ENCODE measurements around the gene ARID1B. TPM values are rescaled to one million over a fixed set of nuclear protein-coding genes. Genes with fewer than 3 reads are reported as not detected.

Gene ARID1B
- total and polyA plus RNA-seq, 2 of the 4 experiments (the other 2 are of a cell fraction) = 14.5 to 20.1 TPM

DNA sequence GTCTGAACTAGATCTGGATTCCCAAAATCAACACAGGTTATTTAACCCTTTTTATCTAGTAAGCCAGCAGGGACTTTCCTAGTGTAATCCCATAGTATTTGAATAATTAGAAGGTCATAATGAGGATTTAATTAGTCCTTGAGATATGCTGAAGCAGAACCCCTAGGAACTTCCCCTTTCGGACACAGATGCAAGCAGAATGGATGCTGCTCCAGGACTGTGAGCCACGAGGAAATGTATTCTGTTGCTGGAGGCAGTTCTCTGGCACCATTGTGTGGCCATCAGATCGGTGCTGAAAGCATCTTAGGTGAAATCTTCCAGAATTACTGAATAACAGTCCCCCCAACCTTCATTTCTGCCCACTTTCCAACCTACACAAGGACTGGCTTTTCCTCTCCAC lies 339.2 kb downstream of the ARID1B start:
- dilution Hi-C loops (cut with HindIII; ENCODE audit: low sequenced_read_pairs, unreplicated experiment) = no loop called here
- intact Hi-C loops (cut with micrococcal nuclease) = no loop called here
- in situ Hi-C loops (cut with MboI; ENCODE audit: low sequenced_read_pairs) = no loop called here
- Histone ChIP-seq H2AK5ac (ENCODE audit: low read depth, low read length) (no peak overlapping the region), H4K5ac (ENCODE audit: low read depth, low read length) (no peak overlapping the region), H2BK20ac (ENCODE audit: low read depth, low read length) (no peak overlapping the region), H4K91ac (ENCODE audit: insufficient read depth, low read depth, low read length) (no peak overlapping the region), H4K20me1 (ENCODE audit: insufficient read depth, low read length) (no peaks in the 10 kb centered on the region), H2BK5ac (ENCODE audit: low read depth, low read length, poor library complexity, severe bottlenecking) (no peak overlapping the region), H2BK15ac (ENCODE audit: low read depth, low read length) (no peak overlapping the region), H3K4me1 (ENCODE audit: control insufficient read depth, insufficient read depth, low read length) (no peaks in the 10 kb centered on the region), H3K4me3 (ENCODE audit: insufficient read depth, low read depth, low read length) (no peak overlapping the region), H3K4ac (ENCODE audit: low read depth, low read length) (no peak overlapping the region), H2AFZ (replicated peaks; ENCODE audit: low read length, poor library complexity) (no peak overlapping the region), H3K9ac (ENCODE audit: low read depth, low read length) (no peak overlapping the region), H3K4me2 (ENCODE audit: low read depth, low read length) (no peak overlapping the region), H3K18ac (ENCODE audit: low read depth, low read length) (no peak overlapping the region), H3K56ac (ENCODE audit: extremely low read depth, insufficient read depth, low read length) (no peak overlapping the region), H3K27ac (ENCODE audit: insufficient read depth, low read length) (no peak overlapping the region), H4K8ac (ENCODE audit: low read depth in 2 of 2, low read length in 2 of 2) (no peak overlapping the region), H3K27me3 (ENCODE audit: control insufficient read depth, insufficient read depth, low read length) (no peaks in the 10 kb centered on the region), H2BK120ac (ENCODE audit: low read depth, low read length) (no peak overlapping the region), H2AK9ac (replicated peaks; ENCODE audit: low read depth, low read length, poor library complexity) (no peak overlapping the region), H3K9me1 (ENCODE audit: insufficient read depth, low read length) (peaks cover 8% of the 10 kb centered on the region; the same call in 1 of the 2 replicates), H3K14ac (replicated peaks; ENCODE audit: low read depth, low read length) (no peak overlapping the region), H3K9me3 (ENCODE audit: control insufficient read depth, insufficient read depth, low read length) (no peaks in the 10 kb centered on the region), H3K23ac (ENCODE audit: low read depth, low read length) (no peak overlapping the region), H3K36me3 (ENCODE audit: control insufficient read depth, insufficient read depth, low read length) (peaks cover 7% of the 10 kb centered on the region), H3K79me1 (ENCODE audit: low read depth in 1 of 2, low read length in 2 of 2) (peaks cover 10 to 18% of the 10 kb centered on the region in 2 experiments; a peak in 3 of 4 replicates)
- BruUV-seq (replicated peaks) = no TSS peak
- POLR2A ChIA-PET (ENCODE audit: unreplicated experiment) = no interaction called here
- ATAC-seq (ENCODE audit: low read depth) (no peak), DNase-seq (no peak)
- CTCF ChIA-PET = no interaction called here
- TF ChIP-seq POLR2A (IDR thresholded peaks at IDR 0.05; ENCODE audit: low read depth, low read length) = no peak
- no peak for TF ChIP-seq FOS (IDR thresholded peaks at IDR 0.05; ENCODE audit: low read depth, low read length)
- TF ChIP-seq, protein P1, sequence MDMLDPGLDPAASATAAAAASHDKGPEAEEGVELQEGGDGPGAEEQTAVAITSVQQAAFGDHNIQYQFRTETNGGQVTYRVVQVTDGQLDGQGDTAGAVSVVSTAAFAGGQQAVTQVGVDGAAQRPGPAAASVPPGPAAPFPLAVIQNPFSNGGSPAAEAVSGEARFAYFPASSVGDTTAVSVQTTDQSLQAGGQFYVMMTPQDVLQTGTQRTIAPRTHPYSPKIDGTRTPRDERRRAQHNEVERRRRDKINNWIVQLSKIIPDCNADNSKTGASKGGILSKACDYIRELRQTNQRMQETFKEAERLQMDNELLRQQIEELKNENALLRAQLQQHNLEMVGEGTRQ (IDR thresholded peaks at IDR 0.05; ENCODE audit: low read depth, low read length) = no peak
- no peak for TF ChIP-seq NFE2L2 (IDR thresholded peaks at IDR 0.05; ENCODE audit: low read depth, low read length)
- TF ChIP-seq MAFK (IDR thresholded peaks at IDR 0.05; ENCODE audit: low read depth, low read length) = no peak
- TF ChIP-seq SMC3 (IDR thresholded peaks at IDR 0.05; ENCODE audit: low read depth, low read length) = no peak
- no peak for TF ChIP-seq MXI1 (IDR thresholded peaks at IDR 0.05; ENCODE audit: borderline replicate concordance, low read depth, low read length)
- no peak for TF ChIP-seq RCOR1 (IDR thresholded peaks at IDR 0.05; ENCODE audit: insufficient replicate concordance, low read length)
- TF ChIP-seq CHD1 (IDR thresholded peaks at IDR 0.05; ENCODE audit: low read depth, low read length) = no peak
- no peak for TF ChIP-seq RFX5 (IDR thresholded peaks at IDR 0.05; ENCODE audit: low read depth, low read length)
- TF ChIP-seq, protein P2, sequence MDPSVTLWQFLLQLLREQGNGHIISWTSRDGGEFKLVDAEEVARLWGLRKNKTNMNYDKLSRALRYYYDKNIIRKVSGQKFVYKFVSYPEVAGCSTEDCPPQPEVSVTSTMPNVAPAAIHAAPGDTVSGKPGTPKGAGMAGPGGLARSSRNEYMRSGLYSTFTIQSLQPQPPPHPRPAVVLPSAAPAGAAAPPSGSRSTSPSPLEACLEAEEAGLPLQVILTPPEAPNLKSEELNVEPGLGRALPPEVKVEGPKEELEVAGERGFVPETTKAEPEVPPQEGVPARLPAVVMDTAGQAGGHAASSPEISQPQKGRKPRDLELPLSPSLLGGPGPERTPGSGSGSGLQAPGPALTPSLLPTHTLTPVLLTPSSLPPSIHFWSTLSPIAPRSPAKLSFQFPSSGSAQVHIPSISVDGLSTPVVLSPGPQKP (IDR thresholded peaks at IDR 0.05; ENCODE audit: borderline replicate concordance, low read depth, low read length) = no peak
- TF ChIP-seq, protein P3, sequence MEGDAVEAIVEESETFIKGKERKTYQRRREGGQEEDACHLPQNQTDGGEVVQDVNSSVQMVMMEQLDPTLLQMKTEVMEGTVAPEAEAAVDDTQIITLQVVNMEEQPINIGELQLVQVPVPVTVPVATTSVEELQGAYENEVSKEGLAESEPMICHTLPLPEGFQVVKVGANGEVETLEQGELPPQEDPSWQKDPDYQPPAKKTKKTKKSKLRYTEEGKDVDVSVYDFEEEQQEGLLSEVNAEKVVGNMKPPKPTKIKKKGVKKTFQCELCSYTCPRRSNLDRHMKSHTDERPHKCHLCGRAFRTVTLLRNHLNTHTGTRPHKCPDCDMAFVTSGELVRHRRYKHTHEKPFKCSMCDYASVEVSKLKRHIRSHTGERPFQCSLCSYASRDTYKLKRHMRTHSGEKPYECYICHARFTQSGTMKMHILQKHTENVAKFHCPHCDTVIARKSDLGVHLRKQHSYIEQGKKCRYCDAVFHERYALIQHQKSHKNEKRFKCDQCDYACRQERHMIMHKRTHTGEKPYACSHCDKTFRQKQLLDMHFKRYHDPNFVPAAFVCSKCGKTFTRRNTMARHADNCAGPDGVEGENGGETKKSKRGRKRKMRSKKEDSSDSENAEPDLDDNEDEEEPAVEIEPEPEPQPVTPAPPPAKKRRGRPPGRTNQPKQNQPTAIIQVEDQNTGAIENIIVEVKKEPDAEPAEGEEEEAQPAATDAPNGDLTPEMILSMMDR (conservative IDR thresholded peaks at IDR 0.05; ENCODE audit: low read depth, low read length) = no peak
- TF ChIP-seq MAZ (IDR thresholded peaks at IDR 0.05; ENCODE audit: borderline replicate concordance, low read depth, low read length) = no peak
- WGBS, 2 experiments (ENCODE audit: extremely low coverage in 2 of 2, insufficient read length in 1 of 2) = no CpG with 5 or more reads among the region's 3 CpGs

Measured in IMR-90 (cell line).